Measurements from ENCODE around the gene TTC7B. TPM values are rescaled to one million over a fixed set of nuclear protein-coding genes. Genes with fewer than 3 reads are reported as not detected.

The TTC7B gene
- total and polyA plus RNA-seq, 9 of the 15 experiments (the other 6 are each of a cell fraction or from before 2014, with no cell fraction given), result 2.2 to 77.2 (median 36.7) TPM

- TF ChIP-seq ZNF584 (CRISPR knock-in tag; IDR thresholded peaks at IDR 0.05; ENCODE audit: low read depth) (no peak), POLR2G (IDR thresholded peaks at IDR 0.05; ENCODE audit: low read depth, low read length) (peak; percentile 43; the same call in 1 of the 2 replicates), YBX1 (IDR thresholded peaks at IDR 0.05) (no peak), TFAP4 (CRISPR knock-in tag; IDR thresholded peaks at IDR 0.05; ENCODE audit: borderline replicate concordance) (peak; percentile 15; the same call in 1 of the 2 replicates), KLF13 (tag; IDR thresholded peaks at IDR 0.05; ENCODE audit: borderline replicate concordance, low read depth) (peak; percentile 48; the same call in 1 of the 2 replicates), MXI1 (IDR thresholded peaks at IDR 0.05; ENCODE audit: low read depth, low read length) (no peak), EGR1 (conservative IDR thresholded peaks at IDR 0.05) (peak; percentile 25), HCFC1 (IDR thresholded peaks at IDR 0.05; ENCODE audit: low read depth, low read length) (no peak), SIN3B (IDR thresholded peaks at IDR 0.05; ENCODE audit: low read depth) (no peak), THRAP3 (IDR thresholded peaks at IDR 0.05; ENCODE audit: borderline replicate concordance) (no peak), ARID3B (CRISPR knock-in tag; IDR thresholded peaks at IDR 0.05; ENCODE audit: borderline replicate concordance) (no peak), NCOA1 (IDR thresholded peaks at IDR 0.05; ENCODE audit: low read depth) (no peak), ZNF41 (CRISPR knock-in tag; conservative IDR thresholded peaks at IDR 0.05) (no peak), MBD2 (IDR thresholded peaks at IDR 0.05; ENCODE audit: borderline replicate concordance, low read depth) (no peak), HMG20B (CRISPR knock-in tag; IDR thresholded peaks at IDR 0.05) (no peak), ESRRB (CRISPR knock-in tag; IDR thresholded peaks at IDR 0.05; ENCODE audit: borderline replicate concordance) (no peak), CREM (IDR thresholded peaks at IDR 0.05; ENCODE audit: low read depth) (peak; percentile 71), CC2D1A (IDR thresholded peaks at IDR 0.05) (no peak), EP400 (IDR thresholded peaks at IDR 0.05) (no peak), ZNF561 (CRISPR knock-in tag; conservative IDR thresholded peaks at IDR 0.05) (no peak)
- TF ChIP-seq, protein P1, sequence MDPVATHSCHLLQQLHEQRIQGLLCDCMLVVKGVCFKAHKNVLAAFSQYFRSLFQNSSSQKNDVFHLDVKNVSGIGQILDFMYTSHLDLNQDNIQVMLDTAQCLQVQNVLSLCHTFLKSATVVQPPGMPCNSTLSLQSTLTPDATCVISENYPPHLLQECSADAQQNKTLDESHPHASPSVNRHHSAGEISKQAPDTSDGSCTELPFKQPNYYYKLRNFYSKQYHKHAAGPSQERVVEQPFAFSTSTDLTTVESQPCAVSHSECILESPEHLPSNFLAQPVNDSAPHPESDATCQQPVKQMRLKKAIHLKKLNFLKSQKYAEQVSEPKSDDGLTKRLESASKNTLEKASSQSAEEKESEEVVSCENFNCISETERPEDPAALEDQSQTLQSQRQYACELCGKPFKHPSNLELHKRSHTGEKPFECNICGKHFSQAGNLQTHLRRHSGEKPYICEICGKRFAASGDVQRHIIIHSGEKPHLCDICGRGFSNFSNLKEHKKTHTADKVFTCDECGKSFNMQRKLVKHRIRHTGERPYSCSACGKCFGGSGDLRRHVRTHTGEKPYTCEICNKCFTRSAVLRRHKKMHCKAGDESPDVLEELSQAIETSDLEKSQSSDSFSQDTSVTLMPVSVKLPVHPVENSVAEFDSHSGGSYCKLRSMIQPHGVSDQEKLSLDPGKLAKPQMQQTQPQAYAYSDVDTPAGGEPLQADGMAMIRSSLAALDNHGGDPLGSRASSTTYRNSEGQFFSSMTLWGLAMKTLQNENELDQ (CRISPR knock-in tag; IDR thresholded peaks at IDR 0.05; ENCODE audit: borderline replicate concordance), result no peak
Measured at GRCh38 chr14:90534838-90535555, 281.2 kb downstream of the TTC7B start (continued).

All from K562 (cell line).